Activated CD4-positive, CD25-positive, alpha-beta regulatory T cell treated with anti-CD3 and anti-CD28 coated beads, Interleukin-2, amount 50 U/mL, for 72 hours (primary cell): Measurements from ENCODE around the gene SULF2.
"Not testable (repeated sequence)": the region's sequence is repeated elsewhere in the genome, so short reads cannot be mapped to it uniquely, and the experiment has no call there.

Experiments used
- DNase-seq: peaks from one replicate; pipeline ENCODE4 v3.0.0; 2021

SULF2 gene

DNA sequence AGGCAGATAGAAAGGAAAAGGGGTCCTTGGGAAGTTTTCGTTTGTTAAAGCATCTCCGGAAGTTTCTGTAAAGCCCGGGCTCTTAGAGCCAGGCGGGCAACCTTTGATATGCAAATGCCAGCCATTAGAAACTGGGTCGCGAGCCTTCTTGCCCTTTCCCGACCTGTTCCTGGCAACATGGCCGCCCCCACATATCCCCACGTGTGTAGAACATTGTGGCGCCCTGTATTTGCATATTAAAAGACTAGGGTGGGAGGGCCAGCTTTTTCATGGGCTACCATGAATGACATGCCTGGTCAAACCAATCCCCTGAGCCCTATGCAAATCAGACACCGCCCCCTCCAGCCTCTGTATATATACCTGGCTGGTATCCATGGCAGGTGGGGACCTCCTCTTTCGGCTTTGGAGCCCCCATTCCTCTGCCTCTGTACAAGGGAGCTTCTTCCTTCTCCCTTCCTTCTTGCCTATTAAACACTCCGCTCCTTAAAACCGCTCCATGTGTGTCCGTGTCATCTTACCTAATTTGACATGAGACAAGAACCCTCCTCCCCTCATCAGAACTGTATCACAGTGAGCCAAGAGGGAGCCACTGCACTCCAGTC is 19.0 kb upstream of the SULF2 start:
- DNase-seq: not testable (repeated sequence)

GRCh38 chr20:47802975-47803374 is 17.7 kb upstream of the SULF2 start:
- no peak for DNase-seq

DNA sequence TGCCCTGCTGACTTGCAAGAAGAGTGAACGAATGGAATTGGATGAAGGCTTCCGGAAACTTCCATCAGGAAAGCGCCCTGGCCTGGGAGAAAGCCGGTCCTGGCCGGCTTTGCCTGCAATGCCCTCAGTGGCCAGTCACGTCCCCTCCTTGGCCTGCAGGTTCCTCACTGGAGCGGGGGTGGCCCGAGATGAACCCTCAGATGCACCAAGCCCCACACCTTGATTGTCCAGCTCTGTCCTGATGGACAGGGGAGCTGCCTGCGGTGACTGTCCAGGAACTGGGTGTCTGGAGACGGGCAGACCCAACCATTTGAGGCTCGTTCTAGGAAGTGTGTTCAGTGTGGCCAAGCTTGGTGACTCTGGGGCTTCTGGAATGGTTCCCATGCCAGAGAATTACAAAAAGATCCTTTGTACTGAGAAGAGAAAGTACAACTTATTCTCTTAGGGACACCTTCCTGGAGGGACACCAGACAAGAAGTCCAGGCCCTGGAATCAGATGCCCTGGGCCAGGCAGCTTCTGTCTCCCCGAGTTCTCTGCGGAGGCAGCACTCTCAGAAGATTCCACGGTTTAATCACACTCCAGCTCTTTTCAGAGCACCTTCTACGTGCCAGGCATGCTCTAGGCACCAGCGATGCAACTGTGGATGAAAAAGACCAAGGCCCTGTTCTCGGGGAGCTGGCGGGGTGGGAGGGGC is 17.1 kb upstream of the SULF2 start:
- no peak for DNase-seq

GRCh38 chr20:47801759-47802158 is 16.5 kb upstream of the SULF2 start:
- DNase-seq: no peak

- no peak for DNase-seq
Measured at GRCh38 chr20:47801079-47801478, 15.8 kb upstream of the SULF2 start.

DNA sequence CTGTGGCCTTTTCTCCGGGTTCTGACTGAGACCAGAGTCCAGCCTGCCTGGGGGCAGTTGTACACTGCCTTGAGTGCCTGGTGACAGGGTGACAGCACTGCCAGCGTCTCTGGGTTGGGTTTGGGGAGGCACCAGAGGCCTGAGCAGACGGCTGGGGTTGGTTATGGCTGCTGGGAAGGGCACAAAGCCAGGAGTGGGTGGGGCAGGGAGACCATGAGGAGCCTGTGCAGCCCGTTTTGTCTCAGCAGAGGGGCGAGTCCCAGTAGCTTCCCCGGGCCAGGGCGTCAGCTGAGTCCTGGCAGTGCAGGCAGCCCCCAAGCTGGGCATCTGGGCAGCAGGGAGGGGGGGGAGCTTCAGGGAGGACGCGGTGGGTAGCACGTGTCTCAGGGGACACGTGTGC is 15.3 kb upstream of the SULF2 start:
- DNase-seq: no peak

- DNase-seq: no peak
Measured at GRCh38 chr20:47799116-47799715, 13.9 kb upstream of the SULF2 start.

DNA sequence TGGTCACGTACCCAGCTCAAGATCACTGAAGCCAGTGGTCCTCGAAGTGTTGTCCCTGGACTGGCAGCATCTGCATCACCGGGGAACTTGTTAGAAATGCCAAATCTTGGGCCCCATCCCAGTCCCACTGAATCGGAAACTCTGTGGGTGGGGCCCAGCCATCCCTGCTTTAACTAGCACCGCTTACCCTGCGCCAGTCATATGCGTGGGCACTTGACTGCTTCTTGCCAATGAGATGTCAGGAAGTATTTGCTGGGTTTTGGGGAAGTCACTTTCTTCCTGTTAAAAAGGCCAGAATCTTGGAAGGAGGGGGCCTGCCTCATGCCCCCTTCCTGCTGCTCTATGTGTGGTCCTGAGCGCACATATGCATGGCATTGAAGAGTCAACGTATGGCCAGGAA is 11.7 kb upstream of the SULF2 start:
- DNase-seq: no peak

DNA sequence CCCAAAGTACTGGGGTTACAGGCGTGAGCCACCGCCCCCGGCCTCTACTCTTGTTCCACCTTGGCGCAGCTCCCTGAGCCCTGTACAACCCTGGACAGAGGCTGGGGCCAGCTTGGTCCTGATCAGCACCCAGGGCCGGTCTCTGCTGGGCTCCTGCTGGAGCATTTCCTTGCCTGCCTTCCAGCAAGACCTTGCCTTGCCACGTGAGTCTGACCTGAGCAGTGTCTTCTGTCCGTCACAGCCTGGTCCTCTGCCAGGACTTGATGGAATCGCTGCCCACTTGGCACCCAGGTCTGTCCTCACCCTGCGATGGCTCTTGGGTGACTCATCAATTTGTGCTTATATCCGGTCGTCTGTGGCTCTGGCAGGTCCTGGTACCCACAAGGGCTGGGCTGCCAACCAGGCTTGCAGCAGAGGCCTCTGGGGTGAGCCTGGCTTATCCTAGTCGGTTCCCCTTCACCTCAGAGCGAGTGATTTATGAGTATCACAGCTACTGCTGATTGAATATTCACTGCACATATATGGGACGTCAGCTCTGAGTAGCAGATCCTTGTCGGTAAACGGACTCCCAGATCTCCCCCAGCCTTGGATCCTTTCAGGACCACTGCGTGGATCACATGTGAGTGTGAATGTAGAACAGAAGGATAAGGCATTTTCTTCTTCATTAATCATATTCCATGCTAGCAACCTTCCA is 10.1 kb upstream of the SULF2 start:
- DNase-seq: no peak

- not testable (repeated sequence) for DNase-seq
Measured at GRCh38 chr20:47794264-47794663, 9.0 kb upstream of the SULF2 start.

DNA sequence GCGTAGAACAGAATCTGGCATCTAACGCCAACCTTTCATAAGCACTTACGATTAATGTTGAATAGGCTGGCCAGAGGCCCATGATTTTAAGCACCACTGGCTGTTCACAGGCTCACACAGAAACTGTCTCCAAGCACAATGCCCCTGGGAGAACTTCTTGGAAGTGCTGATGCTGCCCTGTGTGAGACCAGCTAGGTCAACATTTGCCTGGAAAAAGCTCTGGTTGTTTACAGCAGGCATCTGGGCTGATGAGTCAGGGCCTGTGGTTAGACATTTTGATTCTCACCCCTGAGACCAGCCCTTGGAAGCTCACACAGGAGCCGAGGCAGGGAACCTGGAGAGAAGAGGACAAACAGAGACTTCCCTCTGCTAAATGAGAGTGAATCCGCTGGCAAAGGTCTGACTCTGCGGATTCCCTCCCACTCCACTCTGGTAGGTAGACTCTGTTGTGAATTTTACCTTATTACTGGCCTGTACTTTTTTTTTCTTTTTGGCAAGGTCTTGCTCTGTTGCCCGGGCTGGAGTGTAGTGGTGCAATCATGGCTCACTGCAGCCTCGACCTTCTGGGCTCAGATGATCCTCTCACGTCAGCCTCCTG is 6.8 kb upstream of the SULF2 start:
- DNase-seq: no peak

DNA sequence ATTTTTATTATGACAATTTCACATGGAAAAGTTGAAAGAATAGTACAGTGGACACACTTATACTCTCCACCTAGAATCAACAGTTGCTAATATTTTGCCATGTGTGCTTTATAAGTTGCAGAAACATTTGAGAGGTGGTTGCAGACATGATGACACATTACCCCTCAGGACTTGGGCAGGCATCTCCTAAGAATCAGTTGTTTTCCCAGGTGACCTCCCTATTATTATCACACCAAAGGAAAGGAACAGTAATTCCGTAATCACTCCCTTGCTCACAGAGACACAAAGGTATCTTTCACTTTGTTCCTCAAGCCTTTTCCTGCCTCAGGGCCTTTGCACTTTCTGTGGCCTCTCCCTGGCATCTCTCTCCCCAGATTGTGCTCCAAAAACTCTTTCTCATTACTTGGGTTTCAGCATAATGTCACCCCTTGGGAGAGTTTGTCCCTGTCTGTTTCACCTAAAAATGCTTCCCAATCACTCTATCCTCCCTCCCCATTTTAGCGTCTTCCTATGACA is 5.9 kb upstream of the SULF2 start:
- no peak for DNase-seq

GRCh38 chr20:47790580-47790965 is 5.3 kb upstream of the SULF2 start:
- no peak for DNase-seq

- DNase-seq: no peak
Measured at GRCh38 chr20:47789764-47790579, 4.7 kb upstream of the SULF2 start.

DNA sequence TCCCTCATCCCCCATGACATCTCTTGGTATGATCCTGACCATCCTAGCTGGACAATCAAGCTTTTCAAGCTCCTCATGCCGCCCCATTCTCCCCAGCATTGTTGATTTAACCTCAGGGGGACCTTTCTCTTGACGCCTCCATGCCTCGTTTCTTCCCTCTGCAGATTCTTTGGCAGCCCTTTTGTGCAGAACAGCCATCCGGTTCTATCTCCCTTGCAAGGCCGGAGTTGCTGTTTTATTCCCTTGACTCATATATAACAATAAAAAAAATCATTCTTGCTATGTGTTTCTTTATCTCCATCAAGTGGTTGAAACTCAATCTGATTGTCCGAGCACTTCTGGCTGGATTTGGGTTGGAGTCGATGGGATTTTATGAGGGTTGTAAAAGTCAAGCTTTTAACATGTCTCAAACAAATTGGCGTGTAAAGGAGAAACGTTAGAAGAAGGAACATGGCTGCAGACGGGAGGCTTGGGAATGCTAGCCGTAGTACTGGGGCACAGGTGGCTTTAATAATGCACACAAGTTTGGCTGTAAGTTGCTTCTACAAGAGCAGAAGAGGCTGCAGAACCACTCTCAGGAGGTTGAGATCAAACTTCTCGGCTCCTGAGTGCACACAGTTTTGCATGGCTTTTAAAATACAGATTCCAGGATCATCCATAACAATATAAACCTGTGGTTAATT is 3.9 kb upstream of the SULF2 start:
- DNase-seq: no peak

DNA sequence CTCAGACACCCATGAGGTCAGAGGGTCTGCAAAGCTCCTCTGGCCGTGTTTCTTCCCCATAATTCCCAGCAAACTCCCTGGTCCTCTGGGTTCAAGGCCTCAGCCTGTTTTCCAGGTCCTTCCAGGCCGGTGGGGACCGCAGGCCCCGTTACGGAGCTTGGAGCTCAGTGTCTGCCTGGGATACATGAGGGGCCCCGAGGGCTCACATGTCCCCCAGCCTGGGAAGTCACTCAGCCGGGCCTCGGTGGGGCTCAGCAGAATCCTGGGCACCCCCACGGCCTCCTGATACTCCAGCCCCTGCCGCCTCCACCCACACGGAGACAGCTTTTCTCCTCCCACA is 3.4 kb upstream of the SULF2 start:
- DNase-seq: no peak

DNA sequence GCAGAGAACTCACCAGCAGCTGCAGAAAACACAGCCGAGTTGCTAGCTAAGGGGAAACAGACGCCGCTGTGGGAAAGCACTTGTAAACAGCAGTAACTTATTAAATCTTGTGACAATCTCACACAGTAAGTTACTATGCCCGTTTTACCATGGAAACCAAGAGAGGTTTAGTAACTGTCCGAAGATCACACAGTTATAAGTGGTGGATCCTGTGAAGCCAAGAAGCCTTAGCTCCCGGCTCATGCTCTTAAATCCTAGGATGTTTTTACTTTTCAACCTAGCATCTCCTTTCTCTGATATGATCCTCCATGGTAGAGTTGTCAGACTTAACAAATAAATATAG is 1.5 kb upstream of the SULF2 start:
- no peak for DNase-seq

- no peak for DNase-seq
Measured at GRCh38 chr20:47785854-47786764, 828 bp upstream of the SULF2 start.

- no peak for DNase-seq
Measured at GRCh38 chr20:47784599-47785310, 526 bp downstream of the SULF2 start.
